AG08395 (cell line): ENCODE results near the gene CD27.
"Not testable (repeated sequence)": the region's sequence is repeated elsewhere in the genome, so short reads cannot be mapped to it uniquely, and the experiment has no call there.

Experiments used
- DNase-seq: peaks from one replicate; pipeline ENCODE4 v3.0.0; 2012; ENCODE audit warnings: mixed read lengths, low spot score

CD27 gene

GRCh38 chr12:6488240-6488639 lies 43.5 kb downstream of the CD27 start:
- no peak for DNase-seq

- DNase-seq, result no peak
Measured at GRCh38 chr12:6489449-6489848, 44.7 kb downstream of the CD27 start.

- not testable (repeated sequence) for DNase-seq
Measured at GRCh38 chr12:6490673-6491072, 45.9 kb downstream of the CD27 start.

- peak; percentile 97 for DNase-seq
Measured at GRCh38 chr12:6492838-6493496, 48.2 kb downstream of the CD27 start, which contains the start of gene MRPL51. Gene MRPL51 (minus strand): TSS chr12:6493262. CDS start chr12:6493136, 126 bp downstream.

- DNase-seq, result peak; percentile 99
Measured at GRCh38 chr12:6493497-6494257, 48.9 kb downstream of the CD27 start, which contains the start of gene NCAPD2. Gene NCAPD2 (plus strand): TSS chr12:6494102. CDS start chr12:6495099, 997 bp downstream.

GRCh38 chr12:6494258-6494743 lies 49.5 kb downstream of the CD27 start:
- DNase-seq, result no peak

- DNase-seq, result no peak
Measured at GRCh38 chr12:6494968-6495367, 50.2 kb downstream of the CD27 start.

- not testable (repeated sequence) for DNase-seq
Measured at GRCh38 chr12:6497291-6497690, 52.5 kb downstream of the CD27 start.

GRCh38 chr12:6500466-6500865 lies 55.7 kb downstream of the CD27 start:
- no peak for DNase-seq
